HAP-1 (cell line): Measurements from ENCODE around the gene ABO.
"Not testable (repeated sequence)": the region's sequence is repeated elsewhere in the genome, so short reads cannot be mapped to it uniquely, and the experiment has no call there.

ENCODE experiments used
- DNase-seq, 2 experiments: peaks; one replicate each; pipeline ENCODE4 v3.0.0-alpha.2; 2016 to 2020; ENCODE audit warnings: low spot score in 2 of 2
- H3K27me3 ChIP-seq: fragments of 250-450 bp; sonication (Bioruptor Pico); 2 replicates; pipeline ENCODE4 v1.5.1; 2020; ENCODE audit warnings: low read depth, mild to moderate bottlenecking, moderate library complexity
- H3K36me3 ChIP-seq: fragments of 250-450 bp; sonication (Bioruptor Pico); replicated peaks from 2 replicates; pipeline ENCODE4 v1.5.1; 2020; ENCODE audit warnings: mild to moderate bottlenecking
- H3K4me1 ChIP-seq: fragments of 250-450 bp; sonication (Bioruptor Pico); 2 replicates; pipeline ENCODE4 v1.5.1; 2020; ENCODE audit warnings: mild to moderate bottlenecking
- H3K4me3 ChIP-seq: fragments of 250-450 bp; sonication (Bioruptor Pico); 2 replicates; pipeline ENCODE4 v1.5.1; 2020; ENCODE audit warnings: mild to moderate bottlenecking, moderate library complexity
- H3K9me3 ChIP-seq: fragments of 250-450 bp; sonication (Bioruptor Pico); 2 replicates; pipeline ENCODE4 v1.5.1; 2020; ENCODE audit warnings: mild to moderate bottlenecking, moderate library complexity
- in situ Hi-C: fragments of 300-500 bp; cut with MboI; formaldehyde crosslinking; loops from 3 replicates; pipeline ENCODE4 v1.14.3; 2020; ENCODE audit warnings: low sequenced_read_pairs, inconsistent platforms, mixed read lengths

The ABO gene

GRCh38 chr9:133282464-133283238 lies 7.7 kb upstream of the ABO start:
- Histone ChIP-seq H3K27me3 (no peaks in the 10 kb centered on the region; the same call in 1 of the 2 replicates), H3K36me3 (no peaks in the 10 kb centered on the region), H3K4me1 (peaks cover 8% of the 10 kb centered on the region), H3K9me3 (no peaks in the 10 kb centered on the region), H3K4me3 (no peak overlapping the region)
- peak; percentile 28 to 36 for DNase-seq
- in situ Hi-C loops, result no loop called here

- peaks cover 15% of the 10 kb centered on the region for H3K27me3 ChIP-seq
- H3K4me1 ChIP-seq, result peaks cover 8% of the 10 kb centered on the region
- no peak overlapping the region for H3K4me3 ChIP-seq
- in situ Hi-C loops, result no loop called here
- H3K9me3 ChIP-seq, result no peaks in the 10 kb centered on the region
- DNase-seq, result no peak
- H3K36me3 ChIP-seq, result no peaks in the 10 kb centered on the region
Measured at GRCh38 chr9:133280392-133280791, 5.4 kb upstream of the ABO start.

GRCh38 chr9:133278161-133279114 lies 3.4 kb upstream of the ABO start:
- Histone ChIP-seq H3K36me3 (no peaks in the 10 kb centered on the region), H3K4me3 (no peak overlapping the region), H3K4me1 (peaks cover 8% of the 10 kb centered on the region), H3K27me3 (peaks cover 34% of the 10 kb centered on the region), H3K9me3 (no peaks in the 10 kb centered on the region)
- DNase-seq, result no peak
- in situ Hi-C loops, result no loop called here

DNA sequence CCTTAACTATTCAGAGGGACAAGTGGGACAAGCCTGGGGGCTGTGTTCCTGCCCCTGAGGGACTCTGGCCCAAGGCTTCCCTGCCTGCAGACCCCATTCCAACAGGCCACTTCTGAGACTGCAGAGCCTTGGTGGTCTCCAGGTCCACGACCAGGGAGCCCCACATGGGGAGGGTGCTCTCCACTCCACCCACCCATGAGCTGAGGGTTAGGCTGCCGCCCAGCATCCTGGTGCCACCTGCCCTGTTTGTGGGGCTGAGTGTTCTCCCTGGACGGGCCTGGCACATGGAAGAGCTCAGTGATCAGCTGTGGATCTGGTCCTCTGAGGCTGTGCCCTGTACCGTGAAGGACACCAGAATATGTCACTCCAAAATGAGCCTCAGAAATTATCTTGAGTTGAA lies 2.5 kb upstream of the ABO start:
- peaks cover 5% of the 10 kb centered on the region for H3K4me1 ChIP-seq
- no peaks in the 10 kb centered on the region for H3K36me3 ChIP-seq
- H3K9me3 ChIP-seq, result no peaks in the 10 kb centered on the region
- in situ Hi-C loops, result no loop called here
- peaks cover 40% of the 10 kb centered on the region for H3K27me3 ChIP-seq
- no peak for DNase-seq
- no peak overlapping the region for H3K4me3 ChIP-seq

DNA sequence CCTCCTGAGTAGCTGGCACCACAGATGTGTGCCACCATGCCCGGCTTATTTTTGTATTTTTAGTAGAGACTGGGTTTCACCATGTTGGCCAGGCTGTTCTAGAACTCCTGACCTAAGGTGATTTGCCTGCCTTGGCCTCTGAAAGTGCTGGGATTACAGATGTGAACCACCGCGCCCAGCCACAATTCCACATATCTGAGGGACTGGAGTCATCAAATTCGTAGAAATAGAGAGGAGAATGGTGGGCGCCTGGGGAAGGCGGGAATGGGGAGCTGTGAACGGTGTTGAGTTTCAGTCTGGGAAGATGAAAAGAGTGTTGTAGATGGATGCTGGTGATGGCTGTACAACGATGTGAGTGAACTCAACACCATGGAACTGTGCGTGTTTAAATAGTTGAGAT lies 1.9 kb upstream of the ABO start:
- Histone ChIP-seq H3K9me3 (no peaks in the 10 kb centered on the region), H3K27me3 (peaks cover 44% of the 10 kb centered on the region), H3K36me3 (no peaks in the 10 kb centered on the region), H3K4me1 (no peaks in the 10 kb centered on the region; the same call in 1 of the 2 replicates), H3K4me3 (no peak overlapping the region)
- no peak for DNase-seq
- in situ Hi-C loops, result no loop called here

- no peak overlapping the region for H3K4me3 ChIP-seq
Measured at GRCh38 chr9:133276001-133276884, 1.2 kb upstream of the ABO start.

GRCh38 chr9:133274236-133275104 lies 531 bp downstream of the ABO start:
- H3K27me3 ChIP-seq, result peaks cover 53% of the 10 kb centered on the region
- no peaks in the 10 kb centered on the region for H3K4me1 ChIP-seq
- no peaks in the 10 kb centered on the region for H3K36me3 ChIP-seq
- no peaks in the 10 kb centered on the region for H3K9me3 ChIP-seq
- no peak overlapping the region for H3K4me3 ChIP-seq
- in situ Hi-C loops, result no loop called here
- DNase-seq, result no peak

More at GRCh38 chr9:133276001-133276884, 1.2 kb upstream of the ABO start:
- in situ Hi-C loops, result no loop called here
- DNase-seq, result no peak
- peaks cover 51% of the 10 kb centered on the region for H3K27me3 ChIP-seq
- no peaks in the 10 kb centered on the region for H3K4me1 ChIP-seq
- no peaks in the 10 kb centered on the region for H3K9me3 ChIP-seq
- H3K36me3 ChIP-seq, result no peaks in the 10 kb centered on the region

DNA sequence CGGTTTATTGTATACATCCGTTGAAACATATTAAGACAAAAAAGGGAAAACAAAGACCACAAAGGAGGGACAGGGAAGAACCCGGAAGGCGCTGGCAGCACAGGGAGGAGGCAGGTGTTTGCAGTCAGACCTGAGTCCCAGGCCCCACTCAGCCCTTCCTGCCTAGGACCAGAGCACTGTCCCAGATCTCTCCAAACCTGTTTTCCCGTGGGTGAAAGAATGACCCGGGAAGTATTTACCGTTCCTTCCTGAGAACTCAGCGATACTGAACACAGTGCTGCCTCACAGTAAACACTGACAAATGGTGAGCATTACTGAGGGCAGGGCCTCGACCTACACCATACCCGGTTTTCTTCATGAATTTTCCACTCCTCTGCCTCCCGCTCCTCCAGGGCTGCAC lies 1.2 kb downstream of the ABO start:
- H3K4me1 ChIP-seq, result no peaks in the 10 kb centered on the region
- in situ Hi-C loops, result no loop called here
- H3K4me3 ChIP-seq, result no peak overlapping the region
- H3K9me3 ChIP-seq, result no peaks in the 10 kb centered on the region
- DNase-seq, result no peak
- H3K27me3 ChIP-seq, result peaks cover 53% of the 10 kb centered on the region
- H3K36me3 ChIP-seq, result no peaks in the 10 kb centered on the region

DNA sequence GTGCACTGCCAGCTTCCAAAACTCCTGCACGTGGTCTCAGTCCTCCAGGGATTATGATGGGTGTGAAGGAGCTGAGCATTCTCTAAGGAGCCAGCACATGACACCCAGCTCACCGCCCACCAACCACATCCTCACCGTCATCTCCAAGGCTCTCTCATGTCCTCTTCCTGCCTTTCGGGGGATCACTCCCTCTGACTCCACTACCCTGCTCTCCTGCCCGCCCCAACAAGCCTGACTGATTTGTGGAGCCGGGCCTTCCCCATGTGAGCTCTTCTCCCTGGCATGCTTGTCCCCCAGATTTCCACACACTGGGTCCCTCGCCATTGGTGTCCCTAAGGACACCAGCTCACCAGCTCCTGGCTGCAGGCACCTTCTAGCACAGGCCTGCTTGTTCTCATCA lies 1.9 kb downstream of the ABO start:
- in situ Hi-C loops, result no loop called here
- Histone ChIP-seq H3K4me1 (no peaks in the 10 kb centered on the region), H3K4me3 (no peak overlapping the region), H3K27me3 (peaks cover 53% of the 10 kb centered on the region), H3K9me3 (no peaks in the 10 kb centered on the region), H3K36me3 (no peaks in the 10 kb centered on the region)
- no peak for DNase-seq

- H3K27me3 ChIP-seq, result peaks cover 31% of the 10 kb centered on the region
- no peaks in the 10 kb centered on the region for H3K4me1 ChIP-seq
- H3K4me3 ChIP-seq, result no peak overlapping the region
- in situ Hi-C loops, result no loop called here
- no peak for DNase-seq
- no peaks in the 10 kb centered on the region for H3K9me3 ChIP-seq
- H3K36me3 ChIP-seq, result no peaks in the 10 kb centered on the region
Measured at GRCh38 chr9:133269537-133270362, 5.3 kb downstream of the ABO start.

DNA sequence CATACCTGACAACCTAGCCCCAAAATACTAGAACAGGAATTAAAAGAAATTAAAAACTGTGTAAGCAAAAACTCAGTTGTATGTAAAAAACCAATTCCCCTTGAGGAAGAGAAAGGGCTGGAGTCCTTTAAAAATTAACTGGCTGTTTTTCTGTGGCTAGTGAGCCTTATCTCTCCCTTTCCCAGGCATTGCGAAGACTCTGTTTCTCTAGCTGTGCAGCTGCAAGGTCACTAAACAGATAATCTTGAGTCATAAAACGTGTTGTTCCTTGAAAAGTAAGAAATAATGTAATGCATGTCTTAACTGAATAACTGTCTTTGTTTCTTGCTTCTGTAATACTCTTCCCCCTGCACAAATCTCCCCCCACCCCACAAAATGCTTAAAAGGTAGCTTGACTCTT lies 5.9 kb downstream of the ABO start:
- H3K9me3 ChIP-seq, H3K4me1 ChIP-seq, H3K36me3 ChIP-seq, H3K4me3 ChIP-seq, in situ Hi-C loops, DNase-seq: not testable (repeated sequence)
- H3K27me3 ChIP-seq, result peaks cover 25% of the 10 kb centered on the region
